GM12865 (cell line): ENCODE measurements around the gene ADGRV1.

Experiments used
- DNase-seq: peaks from one replicate; pipeline ENCODE4 v3.0.0; 2010; ENCODE audit warnings: low read depth
- H3K4me3 ChIP-seq: 2 replicates; pipeline ENCODE4 v1.5.1; 2011; ENCODE audit warnings: mild to moderate bottlenecking, low read depth, low read length, control low read depth
- CTCF ChIP-seq: IDR thresholded peaks from 2 replicates; pipeline ENCODE4 v1.5.1; 2011; ENCODE audit warnings: low read length, control low read depth, low read depth, inconsistent platforms; ENCODE audit not compliant: insufficient read depth; ENCODE audit errors: missing control alignments

Gene ADGRV1

GRCh38 chr5:91101600-91102379 is 543.2 kb downstream of the ADGRV1 start:
- peak; percentile 71 for TF ChIP-seq CTCF
- H3K4me3 ChIP-seq, result no peak overlapping the region
- DNase-seq, result peak; percentile 78

- no peak for TF ChIP-seq CTCF
- H3K4me3 ChIP-seq, result no peak overlapping the region
- no peak for DNase-seq
Observed at GRCh38 chr5:91103353-91104061, 544.9 kb downstream of the ADGRV1 start.

GRCh38 chr5:91104062-91104448 is 545.5 kb downstream of the ADGRV1 start:
- no peak for TF ChIP-seq CTCF
- DNase-seq, result no peak
- no peak overlapping the region for H3K4me3 ChIP-seq

- no peak for DNase-seq
- no peak for TF ChIP-seq CTCF
- H3K4me3 ChIP-seq, result no peak overlapping the region
Observed at GRCh38 chr5:91106842-91107511, 548.4 kb downstream of the ADGRV1 start.

GRCh38 chr5:91109634-91110033 is 551.0 kb downstream of the ADGRV1 start:
- H3K4me3 ChIP-seq, result no peak overlapping the region
- no peak for DNase-seq
- TF ChIP-seq CTCF, result no peak

- no peak for TF ChIP-seq CTCF
- H3K4me3 ChIP-seq, result no peak overlapping the region
- no peak for DNase-seq
Observed at GRCh38 chr5:91110686-91111085, 552.1 kb downstream of the ADGRV1 start.
